Measurements from ENCODE around the gene PDIK1L.

The PDIK1L gene

GRCh38 chr1:26109229-26110164 lies 2.1 kb upstream of the PDIK1L start:
- no peaks in the 10 kb centered on the region for H3K9me3 ChIP-seq (ENCODE audit: control extremely low read depth in 1 of 5, control insufficient read depth in 4 of 5, insufficient read depth in 2 of 5, low read depth in 1 of 5, low read length in 4 of 5)
- H3K4me1 ChIP-seq (ENCODE audit: control extremely low read depth in 1 of 4, control insufficient read depth in 4 of 4, insufficient read depth in 4 of 4, low read length in 3 of 4): peaks cover 8 to 24% (median 20%) of the 10 kb centered on the region in 4 experiments
- no peak for DNase-seq
- H3K36me3 ChIP-seq (ENCODE audit: control insufficient read depth in 4 of 4, insufficient read depth in 4 of 4, low read length in 3 of 4): peaks cover 5 to 7% (median 6%) of the 10 kb centered on the region in 4 experiments
- peak overlapping the region in 1 of 7 experiments; percentile 99 for H3K4me3 ChIP-seq (ENCODE audit: control insufficient read depth in 1 of 7, extremely low read depth in 1 of 7, insufficient read depth in 4 of 7, low read depth in 2 of 7, low read length in 6 of 7)
- 100% methylated on average over 1 of the region's 5 CpGs for WGBS (ENCODE audit: insufficient coverage)
- H3K27me3 ChIP-seq (replicated peaks in 2 of 5; ENCODE audit: control insufficient read depth in 4 of 5, insufficient read depth in 5 of 5, low read length in 4 of 5): no peaks in the 10 kb centered on the region
- no peak overlapping the region for H3K27ac ChIP-seq (ENCODE audit: insufficient read depth in 1 of 2, low read depth in 1 of 2, low read length in 2 of 2, poor library complexity in 1 of 2, severe bottlenecking in 2 of 2)
- CTCF ChIA-PET: interaction anchor here (0.7 to 14.4 kb wide), 9 partner anchors 8 to 88 kb away, joined by 3 to 188 read pairs (median 4); no protein-coding TSS in a partner anchor
- POLR2A ChIA-PET: no interaction called here

DNA sequence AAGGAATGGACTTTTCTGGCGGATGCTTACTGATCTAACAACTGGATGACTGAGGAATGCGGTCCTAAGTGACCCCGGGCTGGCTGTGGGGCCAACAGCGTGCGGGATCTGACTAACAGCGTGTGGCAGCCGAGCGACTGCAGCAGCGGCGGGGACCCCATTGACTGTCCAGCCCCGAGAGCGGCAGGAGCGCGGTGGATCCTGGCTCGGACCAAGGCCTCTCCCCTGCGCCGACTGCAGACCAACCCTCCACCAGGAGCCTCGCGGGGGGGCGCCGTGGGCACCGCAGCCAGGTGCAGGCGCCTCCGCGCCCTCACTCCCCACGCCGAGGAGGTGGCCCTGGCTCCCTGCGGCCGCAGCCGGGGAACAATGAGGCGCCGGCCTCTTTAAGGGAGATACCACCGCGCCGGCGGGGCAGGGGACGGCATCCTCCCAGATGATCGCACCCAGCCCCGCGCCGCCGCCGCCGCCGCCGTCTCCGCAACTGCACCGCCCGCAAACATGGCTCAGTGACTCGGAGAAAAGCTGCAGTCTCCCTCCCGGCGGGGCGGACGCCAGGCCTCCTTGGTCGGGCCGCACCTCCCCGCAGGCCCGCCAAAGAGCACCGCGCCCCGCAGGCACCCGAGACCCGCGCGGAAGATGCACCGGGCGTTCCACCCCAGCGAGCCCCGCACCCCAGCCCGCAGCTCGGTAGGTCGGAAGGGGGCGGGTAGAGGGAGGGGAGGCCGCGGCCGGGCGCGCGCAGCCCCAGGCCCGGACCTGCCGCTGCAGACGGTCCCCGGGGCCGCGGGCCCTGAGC lies 694 bp upstream of the PDIK1L start:
- WGBS (ENCODE audit: insufficient coverage): under 1% methylated on average over 79 of the region's 85 CpGs
- H3K27ac ChIP-seq (ENCODE audit: insufficient read depth in 1 of 2, low read depth in 1 of 2, low read length in 2 of 2, poor library complexity in 1 of 2, severe bottlenecking in 2 of 2): peak overlapping the region; percentile 25 to 87
- no peaks in the 10 kb centered on the region for H3K27me3 ChIP-seq (replicated peaks in 2 of 5; ENCODE audit: control insufficient read depth in 4 of 5, insufficient read depth in 5 of 5, low read length in 4 of 5)
- peak; percentile 72 to 91 (median 87) for DNase-seq
- peaks cover 8 to 15% (median 14%) of the 10 kb centered on the region in 4 experiments for H3K36me3 ChIP-seq (ENCODE audit: control insufficient read depth in 4 of 4, insufficient read depth in 4 of 4, low read length in 3 of 4)
- ChIA-PET CTCF (interaction anchor here (1.1 to 14.4 kb wide), 4 partner anchors 12 to 86 kb away, joined by 3 to 188 read pairs (median 22); no protein-coding TSS in a partner anchor), POLR2A (interaction anchor here (1.0 to 2.5 kb wide), 2 partner anchors 13 to 16 kb away, joined by 3 to 14 read pairs; no protein-coding TSS in a partner anchor)
- H3K4me3 ChIP-seq (ENCODE audit: control insufficient read depth in 1 of 7, extremely low read depth in 1 of 7, insufficient read depth in 4 of 7, low read depth in 2 of 7, low read length in 6 of 7): peak overlapping the region; percentile 44 to 99 (median 91)
- peaks cover 8 to 24% (median 20%) of the 10 kb centered on the region in 4 experiments for H3K4me1 ChIP-seq (ENCODE audit: control extremely low read depth in 1 of 4, control insufficient read depth in 4 of 4, insufficient read depth in 4 of 4, low read length in 3 of 4)
- no peaks in the 10 kb centered on the region for H3K9me3 ChIP-seq (ENCODE audit: control extremely low read depth in 1 of 5, control insufficient read depth in 4 of 5, insufficient read depth in 2 of 5, low read depth in 1 of 5, low read length in 4 of 5)

- peaks cover 8 to 20% (median 17%) of the 10 kb centered on the region in 4 experiments for H3K36me3 ChIP-seq (ENCODE audit: control insufficient read depth in 4 of 4, insufficient read depth in 4 of 4, low read length in 3 of 4)
- POLR2A ChIA-PET: interaction anchor here (0.6 to 2.5 kb wide), 3 partner anchors 9 to 30 kb away, joined by 3 to 14 read pairs (median 4); no protein-coding TSS in a partner anchor
- H3K27me3 ChIP-seq (replicated peaks in 2 of 5; ENCODE audit: control insufficient read depth in 4 of 5, insufficient read depth in 5 of 5, low read length in 4 of 5): no peaks in the 10 kb centered on the region
- peak overlapping the region; percentile 68 to 87 for H3K27ac ChIP-seq (ENCODE audit: insufficient read depth in 1 of 2, low read depth in 1 of 2, low read length in 2 of 2, poor library complexity in 1 of 2, severe bottlenecking in 2 of 2)
- H3K4me1 ChIP-seq (ENCODE audit: control extremely low read depth in 1 of 4, control insufficient read depth in 4 of 4, insufficient read depth in 4 of 4, low read length in 3 of 4): peaks cover 8 to 24% (median 20%) of the 10 kb centered on the region in 4 experiments
- peak in 1 of 3 donors; percentile 39 for DNase-seq
- peak overlapping the region; percentile 44 to 99 (median 91) for H3K4me3 ChIP-seq (ENCODE audit: control insufficient read depth in 1 of 7, extremely low read depth in 1 of 7, insufficient read depth in 4 of 7, low read depth in 2 of 7, low read length in 6 of 7)
- CTCF ChIA-PET: interaction anchor here (1.2 to 4.7 kb wide), 7 partner anchors 10 to 44 kb away, joined by 3 to 34 read pairs (median 7); no protein-coding TSS in a partner anchor
- WGBS (ENCODE audit: insufficient coverage): 0% methylated on average over 2 of the region's 9 CpGs
- H3K9me3 ChIP-seq (ENCODE audit: control extremely low read depth in 1 of 5, control insufficient read depth in 4 of 5, insufficient read depth in 2 of 5, low read depth in 1 of 5, low read length in 4 of 5): no peaks in the 10 kb centered on the region
Measured at GRCh38 chr1:26112407-26112775, 767 bp downstream of the PDIK1L start.

GRCh38 chr1:26114165-26114927 lies 2.7 kb downstream of the PDIK1L start:
- no peaks in the 10 kb centered on the region for H3K27me3 ChIP-seq (replicated peaks in 2 of 5; ENCODE audit: control insufficient read depth in 4 of 5, insufficient read depth in 5 of 5, low read length in 4 of 5)
- ChIA-PET POLR2A (no interaction called here), CTCF (interaction anchor here (1.2 to 4.7 kb wide), 5 partner anchors 8 to 31 kb away, joined by 3 to 34 read pairs (median 6); no protein-coding TSS in a partner anchor)
- peaks cover 16 to 30% (median 26%) of the 10 kb centered on the region in 4 experiments for H3K4me1 ChIP-seq (ENCODE audit: control extremely low read depth in 1 of 4, control insufficient read depth in 4 of 4, insufficient read depth in 4 of 4, low read length in 3 of 4)
- H3K27ac ChIP-seq (ENCODE audit: insufficient read depth in 1 of 2, low read depth in 1 of 2, low read length in 2 of 2, poor library complexity in 1 of 2, severe bottlenecking in 2 of 2): peak overlapping the region in 1 of 2 experiments; percentile 36
- H3K9me3 ChIP-seq (ENCODE audit: control extremely low read depth in 1 of 5, control insufficient read depth in 4 of 5, insufficient read depth in 2 of 5, low read depth in 1 of 5, low read length in 4 of 5): no peaks in the 10 kb centered on the region
- H3K36me3 ChIP-seq (ENCODE audit: control insufficient read depth in 4 of 4, insufficient read depth in 4 of 4, low read length in 3 of 4): peaks cover 8 to 30% (median 20%) of the 10 kb centered on the region in 4 experiments
- 98% methylated on average over 9 of the region's 12 CpGs for WGBS (ENCODE audit: insufficient coverage)
- H3K4me3 ChIP-seq (ENCODE audit: control insufficient read depth in 1 of 7, extremely low read depth in 1 of 7, insufficient read depth in 4 of 7, low read depth in 2 of 7, low read length in 6 of 7): no peak overlapping the region
- no peak for DNase-seq

- Histone ChIP-seq H3K4me3 (ENCODE audit: control insufficient read depth in 1 of 7, extremely low read depth in 1 of 7, insufficient read depth in 4 of 7, low read depth in 2 of 7, low read length in 6 of 7) (peak overlapping the region in 5 of 7 experiments; percentile 7 to 60 (median 39)), H3K27ac (ENCODE audit: insufficient read depth in 1 of 2, low read depth in 1 of 2, low read length in 2 of 2, poor library complexity in 1 of 2, severe bottlenecking in 2 of 2) (peak overlapping the region; percentile 41 to 78), H3K9me3 (ENCODE audit: control extremely low read depth in 1 of 5, control insufficient read depth in 4 of 5, insufficient read depth in 2 of 5, low read depth in 1 of 5, low read length in 4 of 5) (no peaks in the 10 kb centered on the region), H3K36me3 (ENCODE audit: control insufficient read depth in 4 of 4, insufficient read depth in 4 of 4, low read length in 3 of 4) (peaks cover 1 to 24% (median 16%) of the 10 kb centered on the region in 4 experiments), H3K27me3 (replicated peaks in 2 of 5; ENCODE audit: control insufficient read depth in 4 of 5, insufficient read depth in 5 of 5, low read length in 4 of 5) (no peaks in the 10 kb centered on the region), H3K4me1 (ENCODE audit: control extremely low read depth in 1 of 4, control insufficient read depth in 4 of 4, insufficient read depth in 4 of 4, low read length in 3 of 4) (peaks cover 38 to 63% (median 48%) of the 10 kb centered on the region in 4 experiments)
- DNase-seq: peak in 1 of 3 donors; percentile 50
- CTCF ChIA-PET: interaction anchor here (0.6 to 1.5 kb wide), 4 partner anchors 19 to 130 kb away, joined by 3 to 7 read pairs (median 3); no protein-coding TSS in a partner anchor
- POLR2A ChIA-PET: no interaction called here
- WGBS (ENCODE audit: insufficient coverage): 95% methylated on average over 2 of the region's 9 CpGs
Measured at GRCh38 chr1:26119892-26120608, 8.4 kb downstream of the PDIK1L start.
